Activated T-helper 1 cell treated with anti-CD3 and anti-CD28 coated beads, Interleukin-12 subunit alpha, Interleukin-12 subunit beta, Interleukin-2, Interleukin-4 antibody, amounts not matched to agents 30 ng/mL and 10 ng/mL and 1 ng/mL, durations not matched to agents 14 hours and 24 hours and 36 hours (primary cell): Measurements from ENCODE around the gene KIAA1958. TPM values are rescaled to one million over a fixed set of nuclear protein-coding genes. Genes with fewer than 3 reads are reported as not detected.
"Not testable (repeated sequence)": the region's sequence is repeated elsewhere in the genome, so short reads cannot be mapped to it uniquely, and the experiment has no call there.

Experiments
- DNase-seq: peaks from one replicate; pipeline ENCODE4 v3.0.0; 2021; ENCODE audit warnings: low spot score
- H3K27ac Mint-ChIP-seq: one replicate; pipeline ENCODE4 v1.8.0; 2021; ENCODE audit warnings: mild to moderate bottlenecking, mixed read lengths
- H3K27me3 Mint-ChIP-seq: one replicate; pipeline ENCODE4 v1.8.0; 2022; ENCODE audit warnings: mild to moderate bottlenecking, moderate library complexity, mixed read lengths; ENCODE audit not compliant: insufficient read depth
- H3K36me3 Mint-ChIP-seq: one replicate; pipeline ENCODE4 v1.8.0; 2021; ENCODE audit warnings: low read depth, mixed read lengths
- H3K4me1 Mint-ChIP-seq: one replicate; pipeline ENCODE4 v1.8.0; 2021; ENCODE audit warnings: low read depth, mixed read lengths
- H3K4me3 Mint-ChIP-seq: one replicate; pipeline ENCODE4 v1.8.0; 2021; ENCODE audit warnings: mild to moderate bottlenecking, moderate library complexity, mixed read lengths
- H3K9me3 Mint-ChIP-seq: one replicate; pipeline ENCODE4 v1.8.0; 2021; ENCODE audit warnings: mixed read lengths
- intact Hi-C: fragments of 100-400 bp; cut with micrococcal nuclease; formaldehyde crosslinking; loops from one replicate; pipeline ENCODE4 v1.15.1; 2024
- total RNA-seq: library from RNA; stranded (reverse); gene quantifications from 2 replicates; pipeline ENCODE4 v1.2.3, GENCODE V29; 2022

KIAA1958 gene
- total RNA-seq, 1 donor from 2014 or later: 8.6 TPM

DNA sequence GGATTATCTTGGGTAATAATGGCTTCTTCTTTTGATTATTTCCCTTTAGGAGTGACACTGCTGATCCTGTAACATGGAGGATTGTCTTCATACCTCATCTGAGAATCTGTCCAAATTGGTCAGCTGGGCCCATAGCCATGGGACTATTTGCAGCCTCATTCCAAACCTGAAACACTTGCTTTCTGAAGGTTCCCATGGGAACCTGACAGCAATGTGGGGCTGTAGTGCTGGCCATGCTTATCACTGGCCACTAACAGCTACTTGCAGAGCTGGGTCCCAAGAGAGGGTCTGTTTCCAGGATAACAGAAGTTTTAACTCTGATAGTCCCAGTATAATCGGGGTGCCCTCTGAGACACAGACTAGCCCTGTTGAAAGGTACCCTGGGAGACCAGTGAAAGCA is 87.4 kb downstream of the KIAA1958 start:
- Mint-ChIP-seq H3K9me3 (no peaks in the 10 kb centered on the region), H3K36me3 (no peaks in the 10 kb centered on the region), H3K27me3 (no peaks in the 10 kb centered on the region), H3K4me1 (peaks cover 3% of the 10 kb centered on the region), H3K27ac (no peak overlapping the region), H3K4me3 (no peak overlapping the region)
- no peak for DNase-seq
- intact Hi-C loops: no loop called here

DNA sequence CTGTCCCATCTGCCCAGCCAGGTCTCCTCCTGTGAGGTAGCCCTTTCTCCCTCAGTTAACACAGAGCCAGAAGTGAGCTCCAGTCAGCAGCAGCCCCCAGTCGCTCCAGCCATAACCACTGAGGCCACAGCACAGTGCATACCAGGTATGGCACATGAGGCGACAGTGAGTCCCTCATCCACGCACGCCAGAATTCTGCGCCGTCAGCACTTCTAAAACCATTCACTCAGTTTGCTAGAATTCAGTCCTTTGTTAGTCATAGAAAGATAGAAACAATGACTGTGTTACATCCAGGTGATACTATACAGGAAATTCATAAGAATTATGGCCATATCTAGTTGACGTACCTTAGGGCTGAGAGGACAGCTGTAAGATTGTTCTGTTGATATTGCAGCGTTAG is 88.5 kb downstream of the KIAA1958 start:
- H3K9me3 Mint-ChIP-seq: no peaks in the 10 kb centered on the region
- no peaks in the 10 kb centered on the region for H3K27me3 Mint-ChIP-seq
- DNase-seq: no peak
- no peaks in the 10 kb centered on the region for H3K36me3 Mint-ChIP-seq
- H3K4me1 Mint-ChIP-seq: no peaks in the 10 kb centered on the region
- intact Hi-C loops: no loop called here
- H3K4me3 Mint-ChIP-seq: no peak overlapping the region
- H3K27ac Mint-ChIP-seq: no peak overlapping the region

DNA sequence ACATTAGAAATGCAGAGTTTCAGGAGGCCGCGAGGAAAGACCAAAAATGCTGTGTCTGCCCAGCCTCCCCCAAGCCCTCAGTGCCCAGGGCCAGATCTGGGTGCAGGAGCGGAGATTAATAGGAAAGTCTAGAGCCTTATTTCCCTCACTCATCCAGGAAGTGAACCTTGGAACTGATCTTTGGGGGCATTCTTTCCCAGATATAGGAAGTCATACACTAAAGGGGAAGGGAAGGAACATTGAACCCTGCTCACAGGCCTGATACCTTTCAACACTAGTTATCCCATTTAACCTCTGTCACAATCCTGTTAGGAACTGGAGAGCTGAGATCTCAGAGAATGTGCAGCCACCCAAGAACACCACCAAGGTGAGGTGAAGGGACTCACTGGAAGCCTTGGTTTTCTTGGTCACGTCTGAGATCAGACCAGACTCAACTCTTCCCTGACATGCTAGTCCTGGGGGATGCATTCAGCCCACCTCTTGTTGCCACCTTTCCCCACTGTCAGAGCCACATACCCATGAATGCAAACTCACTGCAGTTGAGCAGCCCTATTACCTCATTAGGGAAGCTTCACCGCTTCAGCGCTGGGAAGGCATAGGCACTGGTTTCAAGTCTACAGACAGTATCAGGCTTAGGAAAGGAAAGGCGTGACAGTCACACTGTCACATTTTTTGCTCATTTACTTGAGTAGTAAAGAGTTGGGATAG is 95.0 kb downstream of the KIAA1958 start:
- no peaks in the 10 kb centered on the region for H3K9me3 Mint-ChIP-seq
- H3K27me3 Mint-ChIP-seq: no peaks in the 10 kb centered on the region
- no peaks in the 10 kb centered on the region for H3K4me1 Mint-ChIP-seq
- H3K36me3 Mint-ChIP-seq: no peaks in the 10 kb centered on the region
- H3K27ac Mint-ChIP-seq: no peak overlapping the region
- no peak for DNase-seq
- no peak overlapping the region for H3K4me3 Mint-ChIP-seq
- intact Hi-C loops: no loop called here

DNA sequence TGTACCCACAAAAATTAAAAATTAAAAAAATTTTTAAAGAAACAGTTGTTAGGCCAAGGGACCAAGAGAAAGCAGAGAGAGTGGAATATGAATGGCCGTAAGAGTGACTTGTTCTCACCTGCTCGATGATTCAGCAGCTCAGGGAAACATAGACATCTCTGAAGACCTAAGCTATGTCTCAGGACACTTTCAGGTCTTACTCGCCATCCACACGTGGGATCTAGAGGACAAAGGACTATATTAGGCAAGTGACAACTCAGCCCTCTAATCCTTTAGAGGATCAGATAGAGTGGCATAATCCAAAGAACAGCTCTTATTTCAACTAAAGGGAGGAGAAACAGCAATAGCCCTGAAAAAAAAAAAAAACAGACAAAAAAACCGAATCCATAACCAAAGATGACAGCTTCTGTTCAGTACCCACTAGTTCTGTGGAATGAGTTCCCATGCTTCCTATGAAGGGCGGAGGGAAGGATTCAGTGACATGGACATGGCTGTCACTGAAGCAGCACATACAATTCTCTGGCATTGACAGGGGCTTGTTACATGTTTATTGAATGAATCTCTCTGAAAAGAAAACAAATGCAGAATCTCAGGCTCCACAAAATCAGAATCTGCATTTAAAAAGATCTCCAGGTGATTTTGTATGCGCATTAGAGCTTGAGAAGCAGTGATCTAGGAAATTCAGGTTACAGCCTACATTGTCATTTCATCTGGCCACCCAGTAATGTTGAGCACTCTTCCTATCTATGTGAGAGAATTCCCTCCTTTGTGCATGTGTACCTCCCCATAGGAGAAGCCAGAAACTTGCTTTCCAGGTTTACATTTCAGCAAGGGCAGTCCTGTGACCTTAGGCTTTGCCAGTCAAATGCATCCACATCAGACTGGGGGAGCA is 96.0 kb downstream of the KIAA1958 start:
- no peak overlapping the region for H3K4me3 Mint-ChIP-seq
- intact Hi-C loops: no loop called here
- no peaks in the 10 kb centered on the region for H3K9me3 Mint-ChIP-seq
- H3K27ac Mint-ChIP-seq: no peak overlapping the region
- H3K4me1 Mint-ChIP-seq: no peaks in the 10 kb centered on the region
- DNase-seq: no peak
- H3K36me3 Mint-ChIP-seq: no peaks in the 10 kb centered on the region
- no peaks in the 10 kb centered on the region for H3K27me3 Mint-ChIP-seq

DNA sequence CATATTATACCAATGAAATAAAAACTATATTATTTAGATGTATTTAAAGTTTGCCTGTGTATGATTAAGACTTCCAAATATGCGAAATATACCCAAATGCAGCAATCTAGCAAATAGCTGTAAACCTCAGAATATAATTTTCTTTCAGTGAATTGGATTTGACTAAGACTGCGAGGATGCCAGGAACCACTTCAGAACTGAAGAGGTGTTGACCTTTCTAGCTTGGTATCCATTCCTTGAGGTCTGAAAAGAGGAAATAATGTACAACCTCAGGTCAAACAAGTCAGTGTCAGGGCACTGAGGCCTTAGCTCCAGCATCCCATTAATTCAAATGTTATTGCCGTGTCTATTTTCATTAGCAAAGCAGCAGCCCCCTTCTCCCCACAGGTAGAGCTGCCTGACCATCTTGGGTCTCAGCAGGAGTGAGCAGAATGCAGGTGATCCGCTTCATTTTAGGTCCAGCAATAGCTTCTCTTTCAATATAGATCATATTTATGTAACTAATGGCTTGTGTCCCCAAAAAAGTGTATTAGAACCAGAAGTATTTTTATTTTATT is 100.0 kb downstream of the KIAA1958 start:
- Mint-ChIP-seq H3K9me3 (no peaks in the 10 kb centered on the region), H3K27ac (no peak overlapping the region), H3K4me3 (no peak overlapping the region), H3K4me1 (no peaks in the 10 kb centered on the region), H3K36me3 (no peaks in the 10 kb centered on the region), H3K27me3 (no peaks in the 10 kb centered on the region)
- DNase-seq: no peak
- intact Hi-C loops: no loop called here

DNA sequence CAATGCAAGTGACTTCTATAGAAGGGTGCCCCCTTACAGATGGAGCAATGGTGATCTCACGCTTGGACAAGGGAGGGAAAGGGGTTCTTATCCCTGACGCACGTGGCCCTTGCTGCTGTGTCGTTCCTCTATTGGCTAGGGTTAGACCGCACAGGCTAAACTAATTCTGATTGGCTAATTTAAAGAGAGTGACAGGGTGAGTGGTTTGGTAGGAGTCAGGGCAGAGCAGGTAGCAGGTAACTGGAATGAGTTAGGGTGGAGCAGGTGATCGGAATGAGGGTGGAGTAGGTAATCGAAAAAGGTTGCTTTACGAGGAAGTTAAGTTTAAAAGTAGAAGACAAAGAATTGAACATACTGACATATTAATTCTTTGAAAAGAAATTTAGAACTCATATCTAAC is 105.2 kb downstream of the KIAA1958 start:
- H3K27me3 Mint-ChIP-seq, H3K9me3 Mint-ChIP-seq, DNase-seq, H3K27ac Mint-ChIP-seq, H3K36me3 Mint-ChIP-seq, H3K4me1 Mint-ChIP-seq, H3K4me3 Mint-ChIP-seq, intact Hi-C loops: not testable (repeated sequence)

DNA sequence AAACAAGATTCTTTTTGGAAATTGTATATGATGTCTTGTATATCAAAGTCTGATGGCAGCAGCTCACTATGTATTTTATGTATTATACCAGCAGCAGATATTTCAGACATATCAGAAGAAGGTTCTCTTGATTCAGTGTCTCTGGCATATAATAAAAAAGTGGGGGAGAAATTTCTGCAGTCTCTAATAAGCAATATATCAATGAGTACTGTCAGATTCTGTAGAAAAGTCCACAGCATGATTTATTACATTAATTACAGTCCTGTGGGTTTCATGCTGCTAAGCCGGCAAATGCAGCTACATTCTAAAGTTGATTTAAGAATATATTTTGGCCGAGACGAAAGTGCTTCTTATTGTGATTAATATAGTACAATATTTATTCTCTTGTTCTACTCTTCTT is 113.1 kb downstream of the KIAA1958 start:
- H3K36me3 Mint-ChIP-seq: no peaks in the 10 kb centered on the region
- no peaks in the 10 kb centered on the region for H3K4me1 Mint-ChIP-seq
- H3K27ac Mint-ChIP-seq: no peak overlapping the region
- DNase-seq: no peak
- H3K27me3 Mint-ChIP-seq: no peaks in the 10 kb centered on the region
- H3K4me3 Mint-ChIP-seq: no peak overlapping the region
- intact Hi-C loops: no loop called here
- no peaks in the 10 kb centered on the region for H3K9me3 Mint-ChIP-seq

DNA sequence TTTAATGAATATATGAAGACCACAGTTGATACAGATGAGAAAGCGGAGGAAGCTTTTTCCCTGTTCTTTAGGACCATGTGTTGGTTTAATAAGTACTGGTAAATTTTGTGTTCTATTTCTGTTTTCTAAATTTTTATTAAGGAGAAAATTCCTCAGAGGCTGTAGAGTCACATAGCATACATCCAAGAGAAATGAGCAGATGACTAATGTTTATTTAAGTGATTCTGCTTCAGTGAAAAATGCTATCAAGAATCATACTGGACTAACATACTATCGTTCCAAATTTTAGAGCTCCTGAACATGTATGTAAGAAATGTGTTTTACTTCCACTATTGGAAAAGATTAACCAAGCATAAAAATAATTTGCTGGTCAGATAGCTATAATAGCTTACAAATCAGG is 115.0 kb downstream of the KIAA1958 start:
- Mint-ChIP-seq H3K4me1 (peaks cover 9% of the 10 kb centered on the region), H3K4me3 (no peak overlapping the region), H3K9me3 (no peaks in the 10 kb centered on the region), H3K36me3 (no peaks in the 10 kb centered on the region), H3K27ac (no peak overlapping the region), H3K27me3 (no peaks in the 10 kb centered on the region)
- intact Hi-C loops: no loop called here
- no peak for DNase-seq

DNA sequence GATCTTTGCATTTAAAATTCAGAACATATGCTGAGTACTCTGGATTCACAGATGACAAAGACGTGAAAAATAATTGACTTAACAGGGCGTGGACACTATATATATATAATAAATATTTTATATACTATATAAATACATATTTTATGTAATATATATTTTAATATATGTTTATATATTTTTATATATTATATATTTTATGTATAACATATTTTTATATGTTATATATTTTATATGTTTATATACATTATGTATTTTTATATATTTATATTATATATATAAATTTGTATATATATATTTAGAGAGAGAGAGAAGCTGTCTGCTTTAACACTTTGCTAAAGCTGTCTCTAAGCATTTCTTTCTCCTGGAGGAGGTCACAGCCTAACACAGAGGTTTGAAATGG is 118.2 kb downstream of the KIAA1958 start:
- Mint-ChIP-seq H3K36me3 (no peaks in the 10 kb centered on the region), H3K27ac (no peak overlapping the region), H3K4me3 (no peak overlapping the region), H3K4me1 (peaks cover 9% of the 10 kb centered on the region), H3K27me3 (no peaks in the 10 kb centered on the region), H3K9me3 (no peaks in the 10 kb centered on the region)
- DNase-seq: no peak
- intact Hi-C loops: no loop called here

DNA sequence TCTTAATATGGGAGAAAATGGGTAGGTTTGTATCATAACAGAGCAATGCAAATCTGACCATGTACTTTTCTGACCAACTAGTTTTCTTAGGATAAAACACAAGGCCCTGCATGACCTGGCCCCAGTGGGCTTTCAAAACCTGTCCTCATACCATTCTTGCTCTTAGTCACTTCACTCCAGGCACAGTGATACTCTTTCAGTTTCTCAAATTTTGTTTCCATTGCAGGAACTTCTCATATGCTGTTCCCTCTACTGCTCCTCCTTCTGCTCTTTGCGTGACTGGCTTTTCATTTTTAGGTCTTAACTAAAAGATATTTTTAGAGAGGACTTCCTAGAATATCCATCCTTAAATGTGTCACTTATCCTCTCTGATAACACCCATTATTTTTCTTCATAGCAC is 118.9 kb downstream of the KIAA1958 start:
- H3K4me3 Mint-ChIP-seq: no peak overlapping the region
- H3K27ac Mint-ChIP-seq: no peak overlapping the region

DNA sequence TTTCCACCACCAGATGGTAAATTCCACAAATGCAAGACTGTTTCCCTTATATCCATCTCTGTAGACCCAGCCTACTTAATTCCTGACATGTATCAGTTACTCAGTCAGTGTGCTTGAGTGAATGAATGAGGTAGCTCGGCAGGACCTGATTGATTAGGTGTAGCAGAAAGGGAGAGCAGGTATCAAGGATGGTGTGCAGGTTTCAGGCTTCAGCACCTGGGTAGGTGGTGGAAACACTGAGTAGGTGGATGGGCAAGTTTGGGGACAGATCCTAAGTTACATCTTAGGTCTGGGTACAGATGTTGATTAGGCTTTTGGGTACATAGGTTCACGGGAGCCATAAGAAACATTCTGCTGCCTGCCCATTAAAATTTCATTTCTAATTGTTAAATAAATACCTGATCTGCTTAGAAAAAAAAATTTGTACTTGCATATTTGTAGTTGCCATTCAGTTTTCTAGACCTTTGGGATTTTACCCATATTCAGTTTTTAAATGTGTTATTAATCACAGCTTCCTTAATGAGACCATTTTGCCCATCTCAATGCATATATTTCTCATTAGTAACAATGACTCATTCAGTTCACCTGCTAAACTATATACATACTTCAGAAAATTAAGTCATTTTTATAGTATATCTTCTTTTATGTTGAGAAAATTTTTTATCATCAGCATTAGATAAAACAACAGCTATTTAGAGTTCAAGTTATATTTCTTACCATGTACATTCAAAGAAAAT is 119.5 kb downstream of the KIAA1958 start:
- Mint-ChIP-seq H3K4me3 (no peak overlapping the region), H3K4me1 (peaks cover 9% of the 10 kb centered on the region), H3K9me3 (no peaks in the 10 kb centered on the region), H3K27ac (peak overlapping the region; percentile 9), H3K36me3 (no peaks in the 10 kb centered on the region), H3K27me3 (no peaks in the 10 kb centered on the region)
- no peak for DNase-seq
- intact Hi-C loops: no loop called here

More for the DNA sequence above, 118.9 kb downstream of the KIAA1958 start:
- no peaks in the 10 kb centered on the region for H3K27me3 Mint-ChIP-seq
- H3K4me1 Mint-ChIP-seq: peaks cover 9% of the 10 kb centered on the region
- DNase-seq: no peak
- H3K9me3 Mint-ChIP-seq: no peaks in the 10 kb centered on the region
- intact Hi-C loops: no loop called here
- H3K36me3 Mint-ChIP-seq: no peaks in the 10 kb centered on the region

DNA sequence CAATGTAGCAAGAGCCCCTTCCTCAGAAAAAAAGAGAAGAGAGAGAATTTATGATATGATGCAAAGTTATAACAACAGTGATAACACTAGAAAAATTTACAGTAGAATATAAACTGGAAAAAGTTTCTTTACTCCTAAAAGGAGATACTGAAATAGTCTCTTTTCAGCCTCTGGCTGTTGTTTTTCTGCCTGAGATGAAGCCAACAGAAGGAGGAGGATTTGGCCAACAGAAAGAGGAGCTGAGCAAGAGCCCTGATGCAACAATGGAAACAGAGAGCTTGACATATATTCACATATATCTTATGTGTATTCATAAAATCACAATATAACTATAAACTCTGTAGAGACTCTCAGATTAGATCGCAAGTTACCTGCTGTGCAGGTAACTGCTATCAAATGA is 122.2 kb downstream of the KIAA1958 start:
- no peak overlapping the region for H3K27ac Mint-ChIP-seq
- no peaks in the 10 kb centered on the region for H3K9me3 Mint-ChIP-seq
- no peak for DNase-seq
- peaks cover 9% of the 10 kb centered on the region for H3K4me1 Mint-ChIP-seq
- no peak overlapping the region for H3K4me3 Mint-ChIP-seq
- intact Hi-C loops: no loop called here
- no peaks in the 10 kb centered on the region for H3K36me3 Mint-ChIP-seq
- no peaks in the 10 kb centered on the region for H3K27me3 Mint-ChIP-seq
